WTC11 (cell line): ENCODE data around the gene MED12L.

Source experiments
- ETV6 ChIP-seq: sonication (generic); formaldehyde crosslinking; IDR thresholded peaks from 2 replicates; pipeline ENCODE4 v1.8.1; 2022; ENCODE audit warnings: mild to moderate bottlenecking, missing genetic modification reagents
- JUN ChIP-seq: sonication (generic); formaldehyde crosslinking; IDR thresholded peaks from 2 replicates; pipeline ENCODE4 v1.8.0; 2023; ENCODE audit warnings: mild to moderate bottlenecking, missing genetic modification reagents
- NFYB ChIP-seq: sonication (generic); formaldehyde crosslinking; conservative IDR thresholded peaks from 2 replicates; pipeline ENCODE4 v1.8.0; 2022; ENCODE audit warnings: low read depth, missing genetic modification reagents
- NR1H2 ChIP-seq: sonication (generic); formaldehyde crosslinking; IDR thresholded peaks from 2 replicates; pipeline ENCODE4 v1.9.0; 2021; ENCODE audit warnings: mild to moderate bottlenecking, moderate library complexity, missing genetic modification reagents
- RELA ChIP-seq: sonication (generic); formaldehyde crosslinking; IDR thresholded peaks from 2 replicates; pipeline ENCODE4 v1.8.1; 2022; ENCODE audit warnings: missing genetic modification reagents, mild to moderate bottlenecking, borderline replicate concordance
- SMAD3 ChIP-seq: sonication (generic); formaldehyde crosslinking; IDR thresholded peaks from 2 replicates; pipeline ENCODE4 v1.8.0; 2022; ENCODE audit warnings: missing genetic modification reagents, mild to moderate bottlenecking, borderline replicate concordance
- TEAD1 ChIP-seq: sonication (generic); formaldehyde crosslinking; IDR thresholded peaks from 2 replicates; pipeline ENCODE4 v1.8.0; 2022; ENCODE audit warnings: mild to moderate bottlenecking, missing genetic modification reagents
- TEAD4 ChIP-seq: sonication (generic); formaldehyde crosslinking; IDR thresholded peaks from 2 replicates; pipeline ENCODE4 v1.8.0; 2022; ENCODE audit warnings: mild to moderate bottlenecking, missing genetic modification reagents
- TF ChIP-seq, protein P1 (sequence below): fragments of 200-600 bp; IDR thresholded peaks from 2 replicates; pipeline ENCODE4 v1.8.0; 2022; ENCODE audit warnings: antibody characterized with exemption
- TF ChIP-seq, protein P2 (sequence below): sonication (generic); formaldehyde crosslinking; IDR thresholded peaks from 2 replicates; pipeline ENCODE4 v1.8.0; 2022; ENCODE audit warnings: mild to moderate bottlenecking, missing genetic modification reagents
- TF ChIP-seq, protein P3 (sequence below): sonication (generic); formaldehyde crosslinking; IDR thresholded peaks from 2 replicates; pipeline ENCODE4 v1.8.0; 2022; ENCODE audit warnings: mild to moderate bottlenecking, missing genetic modification reagents
- TF ChIP-seq, protein P4 (sequence below): sonication (generic); formaldehyde crosslinking; conservative IDR thresholded peaks from 2 replicates; pipeline ENCODE4 v1.8.1; 2022; ENCODE audit warnings: mild to moderate bottlenecking, missing genetic modification reagents
- TF ChIP-seq, protein P5 (sequence below): sonication (generic); formaldehyde crosslinking; IDR thresholded peaks from 2 replicates; pipeline ENCODE4 v1.8.0; 2022; ENCODE audit warnings: mild to moderate bottlenecking, missing genetic modification reagents
- TF ChIP-seq, protein P6 (sequence below): sonication (generic); formaldehyde crosslinking; IDR thresholded peaks from 2 replicates; pipeline ENCODE4 v1.8.1; 2023; ENCODE audit warnings: mild to moderate bottlenecking, moderate library complexity, missing genetic modification reagents

DNA sequence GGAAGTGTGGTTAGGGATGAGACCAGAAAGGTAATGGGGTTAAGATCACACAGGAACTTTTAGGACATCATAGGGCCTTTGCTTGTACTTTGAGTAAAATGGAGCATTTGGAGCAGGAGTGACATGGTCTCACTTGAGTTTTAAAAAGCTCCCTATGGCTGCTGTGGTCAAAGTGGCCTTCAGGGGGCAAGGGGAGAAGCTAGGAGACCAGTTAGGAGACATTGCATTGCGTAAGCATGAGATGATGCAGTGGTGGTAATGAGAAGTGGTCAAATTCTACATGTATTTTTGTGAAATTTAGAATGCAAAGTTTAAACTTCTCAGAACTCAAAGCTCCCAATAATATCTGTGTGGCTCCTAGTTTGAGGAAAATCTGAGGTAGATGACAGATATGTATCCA, 27.9 kb downstream of the MED12L start:
- TF ChIP-seq JUN (no peak), NFYB (CRISPR knock-in tag) (no peak), NR1H2 (CRISPR knock-in tag) (no peak), ETV6 (CRISPR knock-in tag) (no peak), SMAD3 (CRISPR knock-in tag) (no peak), RELA (CRISPR knock-in tag) (no peak), TEAD4 (CRISPR knock-in tag) (no peak), TEAD1 (no peak)
- TF ChIP-seq, protein P1, sequence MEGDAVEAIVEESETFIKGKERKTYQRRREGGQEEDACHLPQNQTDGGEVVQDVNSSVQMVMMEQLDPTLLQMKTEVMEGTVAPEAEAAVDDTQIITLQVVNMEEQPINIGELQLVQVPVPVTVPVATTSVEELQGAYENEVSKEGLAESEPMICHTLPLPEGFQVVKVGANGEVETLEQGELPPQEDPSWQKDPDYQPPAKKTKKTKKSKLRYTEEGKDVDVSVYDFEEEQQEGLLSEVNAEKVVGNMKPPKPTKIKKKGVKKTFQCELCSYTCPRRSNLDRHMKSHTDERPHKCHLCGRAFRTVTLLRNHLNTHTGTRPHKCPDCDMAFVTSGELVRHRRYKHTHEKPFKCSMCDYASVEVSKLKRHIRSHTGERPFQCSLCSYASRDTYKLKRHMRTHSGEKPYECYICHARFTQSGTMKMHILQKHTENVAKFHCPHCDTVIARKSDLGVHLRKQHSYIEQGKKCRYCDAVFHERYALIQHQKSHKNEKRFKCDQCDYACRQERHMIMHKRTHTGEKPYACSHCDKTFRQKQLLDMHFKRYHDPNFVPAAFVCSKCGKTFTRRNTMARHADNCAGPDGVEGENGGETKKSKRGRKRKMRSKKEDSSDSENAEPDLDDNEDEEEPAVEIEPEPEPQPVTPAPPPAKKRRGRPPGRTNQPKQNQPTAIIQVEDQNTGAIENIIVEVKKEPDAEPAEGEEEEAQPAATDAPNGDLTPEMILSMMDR = no peak
- TF ChIP-seq, protein P2, sequence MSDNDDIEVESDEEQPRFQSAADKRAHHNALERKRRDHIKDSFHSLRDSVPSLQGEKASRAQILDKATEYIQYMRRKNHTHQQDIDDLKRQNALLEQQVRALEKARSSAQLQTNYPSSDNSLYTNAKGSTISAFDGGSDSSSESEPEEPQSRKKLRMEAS (CRISPR knock-in tag) = no peak
- TF ChIP-seq, protein P3, sequence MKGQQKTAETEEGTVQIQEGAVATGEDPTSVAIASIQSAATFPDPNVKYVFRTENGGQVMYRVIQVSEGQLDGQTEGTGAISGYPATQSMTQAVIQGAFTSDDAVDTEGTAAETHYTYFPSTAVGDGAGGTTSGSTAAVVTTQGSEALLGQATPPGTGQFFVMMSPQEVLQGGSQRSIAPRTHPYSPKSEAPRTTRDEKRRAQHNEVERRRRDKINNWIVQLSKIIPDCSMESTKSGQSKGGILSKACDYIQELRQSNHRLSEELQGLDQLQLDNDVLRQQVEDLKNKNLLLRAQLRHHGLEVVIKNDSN (CRISPR knock-in tag) = no peak
- TF ChIP-seq, protein P4, sequence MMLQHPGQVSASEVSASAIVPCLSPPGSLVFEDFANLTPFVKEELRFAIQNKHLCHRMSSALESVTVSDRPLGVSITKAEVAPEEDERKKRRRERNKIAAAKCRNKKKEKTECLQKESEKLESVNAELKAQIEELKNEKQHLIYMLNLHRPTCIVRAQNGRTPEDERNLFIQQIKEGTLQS (CRISPR knock-in tag) = no peak
- TF ChIP-seq, protein P5, sequence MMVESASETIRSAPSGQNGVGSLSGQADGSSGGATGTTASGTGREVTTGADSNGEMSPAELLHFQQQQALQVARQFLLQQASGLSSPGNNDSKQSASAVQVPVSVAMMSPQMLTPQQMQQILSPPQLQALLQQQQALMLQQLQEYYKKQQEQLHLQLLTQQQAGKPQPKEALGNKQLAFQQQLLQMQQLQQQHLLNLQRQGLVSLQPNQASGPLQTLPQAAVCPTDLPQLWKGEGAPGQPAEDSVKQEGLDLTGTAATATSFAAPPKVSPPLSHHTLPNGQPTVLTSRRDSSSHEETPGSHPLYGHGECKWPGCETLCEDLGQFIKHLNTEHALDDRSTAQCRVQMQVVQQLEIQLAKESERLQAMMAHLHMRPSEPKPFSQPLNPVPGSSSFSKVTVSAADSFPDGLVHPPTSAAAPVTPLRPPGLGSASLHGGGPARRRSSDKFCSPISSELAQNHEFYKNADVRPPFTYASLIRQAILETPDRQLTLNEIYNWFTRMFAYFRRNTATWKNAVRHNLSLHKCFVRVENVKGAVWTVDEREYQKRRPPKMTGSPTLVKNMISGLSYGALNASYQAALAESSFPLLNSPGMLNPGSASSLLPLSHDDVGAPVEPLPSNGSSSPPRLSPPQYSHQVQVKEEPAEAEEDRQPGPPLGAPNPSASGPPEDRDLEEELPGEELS (CRISPR knock-in tag) = no peak
- TF ChIP-seq, protein P6, sequence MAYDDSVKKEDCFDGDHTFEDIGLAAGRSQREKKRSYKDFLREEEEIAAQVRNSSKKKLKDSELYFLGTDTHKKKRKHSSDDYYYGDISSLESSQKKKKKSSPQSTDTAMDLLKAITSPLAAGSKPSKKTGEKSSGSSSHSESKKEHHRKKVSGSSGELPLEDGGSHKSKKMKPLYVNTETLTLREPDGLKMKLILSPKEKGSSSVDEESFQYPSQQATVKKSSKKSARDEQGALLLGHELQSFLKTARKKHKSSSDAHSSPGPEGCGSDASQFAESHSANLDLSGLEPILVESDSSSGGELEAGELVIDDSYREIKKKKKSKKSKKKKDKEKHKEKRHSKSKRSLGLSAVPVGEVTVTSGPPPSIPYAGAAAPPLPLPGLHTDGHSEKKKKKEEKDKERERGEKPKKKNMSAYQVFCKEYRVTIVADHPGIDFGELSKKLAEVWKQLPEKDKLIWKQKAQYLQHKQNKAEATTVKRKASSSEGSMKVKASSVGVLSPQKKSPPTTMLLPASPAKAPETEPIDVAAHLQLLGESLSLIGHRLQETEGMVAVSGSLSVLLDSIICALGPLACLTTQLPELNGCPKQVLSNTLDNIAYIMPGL (CRISPR knock-in tag) = no peak
